ENCODE measurements around the gene TMEM63C. TPM values are rescaled to one million over a fixed set of nuclear protein-coding genes. Genes with fewer than 3 reads are reported as not detected.

TMEM63C gene
- total and polyA plus RNA-seq, 2 donors from 2014 or later: 0.84 to 1.9 TPM

DNA sequence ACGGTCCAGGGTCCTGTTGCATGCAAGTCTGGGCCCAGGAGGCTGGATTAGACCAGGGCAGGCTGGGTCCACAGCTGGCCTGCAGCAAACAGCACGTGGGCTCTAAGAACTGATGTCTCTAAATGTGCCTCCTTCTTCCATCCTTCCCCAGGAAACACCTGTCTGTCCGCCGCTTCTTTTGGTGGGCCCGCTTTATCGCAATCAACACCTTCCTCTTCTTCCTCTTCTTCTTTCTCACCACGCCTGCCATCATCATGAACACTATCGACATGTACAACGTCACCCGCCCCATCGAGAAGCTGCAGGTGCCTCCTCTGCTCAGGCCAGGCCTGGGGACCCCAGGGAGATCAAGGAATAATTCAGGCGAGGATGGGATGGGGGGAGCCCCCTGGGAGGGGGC is 61.2 kb downstream of the TMEM63C start:
- no peak for DNase-seq
- Histone ChIP-seq H3K4me1 (ENCODE audit: control insufficient read depth in 2 of 3, insufficient read depth in 2 of 3, low read depth in 1 of 3, low read length in 3 of 3) (no peaks in the 10 kb centered on the region), H3K36me3 (ENCODE audit: control insufficient read depth in 2 of 3, insufficient read depth in 3 of 3, low read length in 3 of 3) (no peaks in the 10 kb centered on the region), H3K9ac (ENCODE audit: low read length in 3 of 3) (no peak overlapping the region), H3K9me3 (ENCODE audit: control insufficient read depth in 2 of 3, insufficient read depth in 1 of 3, low read length in 3 of 3) (no peaks in the 10 kb centered on the region), H3K27ac (ENCODE audit: low read depth in 2 of 2, low read length in 2 of 2) (no peak overlapping the region), H3K4me3 (ENCODE audit: low read length in 3 of 3) (no peak overlapping the region), H3K27me3 (ENCODE audit: control insufficient read depth, insufficient read depth, low read length) (no peaks in the 10 kb centered on the region)
- TF ChIP-seq CTCF (IDR thresholded peaks at IDR 0.05; ENCODE audit: borderline replicate concordance, extremely low read depth, insufficient read depth): no peak
- intact Hi-C loops (cut with DNase I): no loop called here
- FAIRE-seq: no peak

GRCh38 chr14:77243853-77244252 is 62.3 kb downstream of the TMEM63C start:
- FAIRE-seq (no peak), DNase-seq (no peak)
- Histone ChIP-seq H3K9ac (ENCODE audit: low read length in 3 of 3) (no peak overlapping the region), H3K27me3 (ENCODE audit: control insufficient read depth, insufficient read depth, low read length) (no peaks in the 10 kb centered on the region), H3K4me3 (ENCODE audit: low read length in 3 of 3) (no peak overlapping the region), H3K36me3 (ENCODE audit: control insufficient read depth in 2 of 3, insufficient read depth in 3 of 3, low read length in 3 of 3) (no peaks in the 10 kb centered on the region), H3K4me1 (ENCODE audit: control insufficient read depth in 2 of 3, insufficient read depth in 2 of 3, low read depth in 1 of 3, low read length in 3 of 3) (no peaks in the 10 kb centered on the region), H3K27ac (ENCODE audit: low read depth in 2 of 2, low read length in 2 of 2) (no peak overlapping the region), H3K9me3 (ENCODE audit: control insufficient read depth in 2 of 3, insufficient read depth in 1 of 3, low read length in 3 of 3) (no peaks in the 10 kb centered on the region)
- no peak for TF ChIP-seq CTCF (IDR thresholded peaks at IDR 0.05; ENCODE audit: borderline replicate concordance, extremely low read depth, insufficient read depth)
- intact Hi-C loops (cut with DNase I): no loop called here

DNA sequence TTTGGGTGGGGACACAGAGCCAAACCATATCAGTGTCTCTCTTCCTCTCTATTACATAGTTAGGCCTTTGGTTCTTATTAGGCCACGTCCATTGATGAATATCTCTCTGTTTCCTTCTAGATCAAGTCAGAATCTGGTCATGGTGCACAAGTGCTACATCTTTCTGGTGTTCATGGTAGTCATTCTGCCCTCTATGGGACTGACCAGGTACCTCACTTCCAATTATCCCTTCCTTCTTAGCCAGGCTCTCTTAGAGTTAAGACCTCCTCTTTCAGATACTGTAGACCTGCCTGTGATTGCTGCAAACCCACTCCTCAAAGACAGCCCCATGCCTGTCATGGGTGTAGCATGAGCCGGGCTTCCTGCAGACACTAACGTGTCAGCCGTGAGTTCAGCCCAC is 64.2 kb downstream of the TMEM63C start:
- TF ChIP-seq CTCF (IDR thresholded peaks at IDR 0.05; ENCODE audit: borderline replicate concordance, extremely low read depth, insufficient read depth): no peak
- Histone ChIP-seq H3K9ac (ENCODE audit: low read length in 3 of 3) (no peak overlapping the region), H3K27ac (ENCODE audit: low read depth in 2 of 2, low read length in 2 of 2) (no peak overlapping the region), H3K9me3 (ENCODE audit: control insufficient read depth in 2 of 3, insufficient read depth in 1 of 3, low read length in 3 of 3) (no peaks in the 10 kb centered on the region), H3K4me1 (ENCODE audit: control insufficient read depth in 2 of 3, insufficient read depth in 2 of 3, low read depth in 1 of 3, low read length in 3 of 3) (no peaks in the 10 kb centered on the region), H3K36me3 (ENCODE audit: control insufficient read depth in 2 of 3, insufficient read depth in 3 of 3, low read length in 3 of 3) (no peaks in the 10 kb centered on the region), H3K4me3 (ENCODE audit: low read length in 3 of 3) (no peak overlapping the region), H3K27me3 (ENCODE audit: control insufficient read depth, insufficient read depth, low read length) (no peaks in the 10 kb centered on the region)
- DNase-seq: no peak
- intact Hi-C loops (cut with DNase I): no loop called here
- FAIRE-seq: no peak

GRCh38 chr14:77246784-77247183 is 65.2 kb downstream of the TMEM63C start:
- H3K4me3 ChIP-seq (ENCODE audit: low read length in 3 of 3): no peak overlapping the region
- H3K36me3 ChIP-seq (ENCODE audit: control insufficient read depth in 2 of 3, insufficient read depth in 3 of 3, low read length in 3 of 3): no peaks in the 10 kb centered on the region
- intact Hi-C loops (cut with DNase I): no loop called here
- FAIRE-seq (no peak), DNase-seq (no peak)
- H3K27ac ChIP-seq (ENCODE audit: low read depth in 2 of 2, low read length in 2 of 2): no peak overlapping the region
- H3K4me1 ChIP-seq (ENCODE audit: control insufficient read depth in 2 of 3, insufficient read depth in 2 of 3, low read depth in 1 of 3, low read length in 3 of 3): no peaks in the 10 kb centered on the region
- no peak overlapping the region for H3K9ac ChIP-seq (ENCODE audit: low read length in 3 of 3)
- H3K27me3 ChIP-seq (ENCODE audit: control insufficient read depth, insufficient read depth, low read length): no peaks in the 10 kb centered on the region
- TF ChIP-seq CTCF (IDR thresholded peaks at IDR 0.05; ENCODE audit: borderline replicate concordance, extremely low read depth, insufficient read depth): no peak
- H3K9me3 ChIP-seq (ENCODE audit: control insufficient read depth in 2 of 3, insufficient read depth in 1 of 3, low read length in 3 of 3): no peaks in the 10 kb centered on the region

Measured in kidney (tissue), 14 donors.